ENCODE results near the gene GNPAT.
A peak's percentile ranks its signal among the peaks of the same experiment; 100 is the strongest.

Gene GNPAT

GRCh38 chr1:231248778-231249177 lies 7.8 kb downstream of the GNPAT start:
- DNase-seq, result no peak

- DNase-seq, result no peak
Measured at GRCh38 chr1:231252336-231252735, 11.3 kb downstream of the GNPAT start.

GRCh38 chr1:231260351-231260750 lies 19.3 kb downstream of the GNPAT start:
- no peak for DNase-seq

- no peak for DNase-seq
Measured at GRCh38 chr1:231264642-231265041, 23.6 kb downstream of the GNPAT start.

GRCh38 chr1:231265379-231265778 lies 24.4 kb downstream of the GNPAT start:
- no peak for DNase-seq

GRCh38 chr1:231266811-231267322 lies 25.9 kb downstream of the GNPAT start:
- no peak for DNase-seq

GRCh38 chr1:231272173-231272572 lies 31.2 kb downstream of the GNPAT start:
- DNase-seq, result no peak

- DNase-seq, result no peak
Measured at GRCh38 chr1:231272880-231273279, 31.9 kb downstream of the GNPAT start.

- DNase-seq, result no peak
Measured at GRCh38 chr1:231274119-231274825, 33.3 kb downstream of the GNPAT start.

- DNase-seq, result no peak
Measured at GRCh38 chr1:231278100-231278790, 37.2 kb downstream of the GNPAT start.

GRCh38 chr1:231279081-231279480 lies 38.1 kb downstream of the GNPAT start:
- DNase-seq, result no peak

- no peak for DNase-seq
Measured at GRCh38 chr1:231279683-231280082, 38.7 kb downstream of the GNPAT start.

GRCh38 chr1:231284441-231284840 lies 43.4 kb downstream of the GNPAT start:
- DNase-seq, result no peak

GRCh38 chr1:231286603-231287002 lies 45.6 kb downstream of the GNPAT start:
- DNase-seq, result no peak

- no peak for DNase-seq
Measured at GRCh38 chr1:231295938-231296337, 54.9 kb downstream of the GNPAT start.

GRCh38 chr1:231301990-231302389 lies 61.0 kb downstream of the GNPAT start:
- DNase-seq, result no peak

GRCh38 chr1:231310391-231310934 lies 69.5 kb downstream of the GNPAT start:
- DNase-seq, result no peak

GRCh38 chr1:231311720-231312431 lies 70.9 kb downstream of the GNPAT start:
- DNase-seq, result no peak

- no peak for DNase-seq
Measured at GRCh38 chr1:231312432-231312788, 71.4 kb downstream of the GNPAT start.

GRCh38 chr1:231313661-231314060 lies 72.6 kb downstream of the GNPAT start:
- DNase-seq, result no peak

GRCh38 chr1:231315887-231316286 lies 74.9 kb downstream of the GNPAT start:
- DNase-seq, result peak; percentile 47

GRCh38 chr1:231317306-231318014 lies 76.4 kb downstream of the GNPAT start:
- no peak for DNase-seq

GRCh38 chr1:231318015-231318355 lies 77.0 kb downstream of the GNPAT start:
- DNase-seq, result no peak
